Sigmoid colon (tissue), 7 donors: ENCODE data around the gene DYDC1. TPM values are rescaled to one million over a fixed set of nuclear protein-coding genes. Genes with fewer than 3 reads are reported as not detected.

ENCODE experiments used
- DNase-seq: peaks from one replicate; pipeline ENCODE4 v3.0.0-alpha.2; 2019
- H3K27ac ChIP-seq, 4 donors: fragments of 200-600 bp; sonication (generic); one replicate each; pipeline ENCODE4 v1.5.1; 2016 to 2019; ENCODE audit warnings: mild to moderate bottlenecking in 1 of 4
- H3K27me3 ChIP-seq, 3 donors: fragments of 200-600 bp; sonication (generic); one replicate each; pipeline ENCODE4 v1.5.1; 2019; ENCODE audit warnings: mild to moderate bottlenecking in 1 of 3
- H3K36me3 ChIP-seq, 4 donors: fragments of 200-600 bp; sonication (generic); one replicate each; pipeline ENCODE4 v1.5.1; 2016 to 2019
- H3K4me1 ChIP-seq, 4 donors: fragments of 200-600 bp; sonication (generic); one replicate each; pipeline ENCODE4 v1.5.1; 2017 to 2019
- H3K4me3 ChIP-seq, 4 donors: fragments of 200-600 bp; sonication (generic); one replicate each; pipeline ENCODE4 v1.5.1; 2017 to 2019; ENCODE audit warnings: mild to moderate bottlenecking in 2 of 4, moderate library complexity in 1 of 4
- H3K9me3 ChIP-seq, 4 donors: fragments of 200-600 bp in 3 of 4; sonication (generic) in 3 of 4; one replicate each; pipeline versions ENCODE4 v1.5.1 to v1.6.1; 2013 to 2019
- EP300 ChIP-seq, 4 donors: sonication (generic); formaldehyde crosslinking; IDR thresholded peaks; one replicate each; pipeline ENCODE4 v1.6.1; 2017; ENCODE audit warnings: antibody characterized with exemption in 4 of 4
- POLR2A ChIP-seq, 2 donors: fragments of 450-650 bp; IDR thresholded peaks; one replicate each; pipeline ENCODE4 v1.6.1; 2016; ENCODE audit warnings: antibody characterized with exemption in 2 of 2, mild to moderate bottlenecking in 2 of 2, moderate library complexity in 2 of 2
- POLR2AphosphoS5 ChIP-seq, 4 donors: sonication (generic); formaldehyde crosslinking; IDR thresholded peaks; one replicate each; pipeline ENCODE4 v1.6.1; 2017; ENCODE audit warnings: antibody characterized with exemption in 4 of 4
- WGBS, 2 donors: extraction: QIAGEN DNeasy Blood & Tissue Kit; methylation state at CpG; one replicate each; pipeline ENCODE4 v1.1.7; 2013; 5-methylcytosine and 5-hydroxymethylcytosine counted together
- intact Hi-C: fragments of 100-400 bp; cut with DNase I; formaldehyde crosslinking; loops from one replicate; pipeline ENCODE4 v1.15.1; 2023
- polyA plus RNA-seq, 3 donors: library from polyadenylated mRNA; stranded (reverse); fragments of 200-250 nt; gene quantifications; one replicate each; pipeline ENCODE4 v1.2.3, GENCODE V29; 2013
- total RNA-seq, 4 donors: library from RNA; depleted of rRNA; stranded (reverse); fragments of >200 nt; gene quantifications; one replicate each; pipeline ENCODE4 v1.1.0, GENCODE V29; 2016
- TF ChIP-seq, protein P1 (sequence below), 4 experiments: fragments of 450-650 bp in 3 of 4; fragments of 200-600 bp in 1 of 4; IDR thresholded peaks; one replicate each; pipeline ENCODE4 v1.5.1; 2016 to 2019; ENCODE audit warnings: antibody characterized with exemption in 4 of 4, mild to moderate bottlenecking in 3 of 4, moderate library complexity in 2 of 4
- donor health status: healthy with polysubstance abuse.
- donor health status: Bipolar disorder and iron deficiency.
- donor health status: healthy.

The DYDC1 gene
- total and polyA plus RNA-seq, 7 donors, result not detected

DNA sequence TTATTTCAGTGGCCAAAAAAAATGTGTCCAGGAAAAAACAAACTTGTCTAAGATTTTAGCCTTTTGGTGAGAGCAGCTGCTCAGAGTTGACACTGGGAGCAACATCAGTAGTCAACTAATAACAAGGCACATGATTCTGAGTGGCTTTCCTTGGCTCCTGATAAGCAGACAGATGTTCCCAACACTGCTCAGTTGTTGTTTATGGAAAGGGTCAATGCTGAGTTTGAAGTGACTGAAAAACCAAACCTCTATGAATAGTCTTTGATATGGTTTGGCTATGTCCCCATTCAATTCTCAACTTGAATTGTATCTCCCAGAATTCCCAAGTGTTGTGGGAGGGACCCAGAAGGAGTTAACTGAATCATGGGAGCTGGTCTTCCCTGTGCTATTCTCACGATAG is 12.3 kb downstream of the DYDC1 start:
- no peaks in the 10 kb centered on the region for H3K27me3 ChIP-seq
- H3K4me1 ChIP-seq, result no peaks in the 10 kb centered on the region
- TF ChIP-seq POLR2A (IDR thresholded peaks at IDR 0.05), result no peak
- TF ChIP-seq, protein P1, sequence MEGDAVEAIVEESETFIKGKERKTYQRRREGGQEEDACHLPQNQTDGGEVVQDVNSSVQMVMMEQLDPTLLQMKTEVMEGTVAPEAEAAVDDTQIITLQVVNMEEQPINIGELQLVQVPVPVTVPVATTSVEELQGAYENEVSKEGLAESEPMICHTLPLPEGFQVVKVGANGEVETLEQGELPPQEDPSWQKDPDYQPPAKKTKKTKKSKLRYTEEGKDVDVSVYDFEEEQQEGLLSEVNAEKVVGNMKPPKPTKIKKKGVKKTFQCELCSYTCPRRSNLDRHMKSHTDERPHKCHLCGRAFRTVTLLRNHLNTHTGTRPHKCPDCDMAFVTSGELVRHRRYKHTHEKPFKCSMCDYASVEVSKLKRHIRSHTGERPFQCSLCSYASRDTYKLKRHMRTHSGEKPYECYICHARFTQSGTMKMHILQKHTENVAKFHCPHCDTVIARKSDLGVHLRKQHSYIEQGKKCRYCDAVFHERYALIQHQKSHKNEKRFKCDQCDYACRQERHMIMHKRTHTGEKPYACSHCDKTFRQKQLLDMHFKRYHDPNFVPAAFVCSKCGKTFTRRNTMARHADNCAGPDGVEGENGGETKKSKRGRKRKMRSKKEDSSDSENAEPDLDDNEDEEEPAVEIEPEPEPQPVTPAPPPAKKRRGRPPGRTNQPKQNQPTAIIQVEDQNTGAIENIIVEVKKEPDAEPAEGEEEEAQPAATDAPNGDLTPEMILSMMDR (IDR thresholded peaks at IDR 0.05), result no peak
- no peaks in the 10 kb centered on the region for H3K9me3 ChIP-seq
- no peak for DNase-seq
- no peak overlapping the region for H3K4me3 ChIP-seq
- intact Hi-C loops, result no loop called here
- H3K36me3 ChIP-seq, result no peaks in the 10 kb centered on the region
- 83 to 91% methylated on average over 1 of the region's 1 CpG for WGBS, 2 donors
- H3K27ac ChIP-seq, result no peak overlapping the region

DNA sequence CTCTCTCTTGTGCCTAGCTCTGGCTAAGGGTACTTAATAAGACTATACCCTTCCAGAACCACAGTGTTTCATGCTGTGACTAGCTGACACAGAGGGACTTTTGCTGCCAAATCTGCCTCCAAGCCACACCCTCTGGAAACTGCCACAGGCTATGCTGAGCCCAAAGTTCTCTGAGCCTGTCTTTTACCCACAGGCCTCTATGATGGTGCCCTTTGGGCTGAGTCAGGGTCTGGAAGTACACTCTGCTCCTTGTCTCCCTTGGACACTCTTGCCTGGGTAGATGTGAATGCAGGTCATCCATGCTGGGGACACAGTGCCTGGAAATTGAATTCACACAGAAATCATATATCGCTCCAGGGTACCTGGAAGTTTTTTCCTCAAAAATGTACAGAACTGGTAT is 22.6 kb downstream of the DYDC1 start:
- WGBS, 2 donors, result 97 to 100% methylated on average over 1 of the region's 1 CpG
- intact Hi-C loops, result no loop called here
- no peak overlapping the region for H3K4me3 ChIP-seq

DNA sequence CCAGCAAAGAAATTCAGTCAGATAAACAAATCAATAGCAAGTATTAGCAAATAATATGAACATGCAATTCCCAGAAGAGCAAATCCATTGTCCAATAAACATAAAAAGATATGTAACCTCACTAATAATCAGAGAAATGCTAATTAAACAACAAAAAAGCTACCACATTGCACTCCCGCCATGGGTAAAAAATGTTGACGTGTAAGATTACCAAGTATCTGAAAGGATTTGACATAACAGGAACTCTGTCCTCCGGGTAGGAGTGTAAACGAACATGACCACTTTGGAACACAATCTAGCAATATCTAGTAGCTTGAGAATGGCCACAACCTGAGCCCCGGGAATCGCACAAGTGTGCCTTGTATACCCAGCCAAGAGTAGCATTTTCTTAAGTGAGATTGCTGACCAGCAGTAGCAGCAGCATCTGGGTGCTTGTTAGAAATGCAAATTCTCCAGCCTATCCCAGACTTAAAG is 31.6 kb downstream of the DYDC1 start:
- no peak overlapping the region for H3K27ac ChIP-seq
- no peak overlapping the region for H3K4me3 ChIP-seq
- WGBS, 2 donors, result 79 to 81% methylated on average over 6 of the region's 6 CpGs

More for the DNA sequence above, 22.6 kb downstream of the DYDC1 start:
- DNase-seq, result no peak
- H3K9me3 ChIP-seq, result no peaks in the 10 kb centered on the region
- H3K27me3 ChIP-seq, result no peaks in the 10 kb centered on the region
- no peak overlapping the region for H3K27ac ChIP-seq
- no peaks in the 10 kb centered on the region for H3K4me1 ChIP-seq
- no peaks in the 10 kb centered on the region for H3K36me3 ChIP-seq
- TF ChIP-seq, protein P1 (IDR thresholded peaks at IDR 0.05), result no peak
- TF ChIP-seq POLR2A (IDR thresholded peaks at IDR 0.05) (no peak), EP300 (IDR thresholded peaks at IDR 0.05) (no peak), POLR2AphosphoS5 (IDR thresholded peaks at IDR 0.05) (no peak)

DNA sequence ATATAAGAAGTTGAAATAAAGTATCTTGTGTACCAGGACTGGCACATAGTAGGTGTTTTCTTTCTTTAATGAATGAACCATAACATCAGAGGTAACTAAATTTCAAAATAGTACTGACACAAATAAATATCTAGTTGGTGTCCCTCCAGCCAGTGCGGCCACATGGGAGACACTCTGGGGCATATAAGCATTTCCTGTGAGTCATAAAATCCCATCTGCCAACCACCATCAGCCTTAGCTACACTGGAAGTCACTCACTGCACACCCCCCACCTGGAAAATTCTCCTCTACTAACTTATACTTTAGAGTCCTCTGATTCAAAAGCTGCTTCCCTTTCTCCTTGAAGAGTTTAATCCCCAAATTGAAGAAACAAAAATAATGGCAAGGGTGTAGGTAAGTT is 32.5 kb downstream of the DYDC1 start:
- H3K4me1 ChIP-seq, result no peaks in the 10 kb centered on the region
- H3K4me3 ChIP-seq, result no peak overlapping the region
- no peaks in the 10 kb centered on the region for H3K36me3 ChIP-seq
- intact Hi-C loops, result no loop called here
- no peak overlapping the region for H3K27ac ChIP-seq
- no peaks in the 10 kb centered on the region for H3K27me3 ChIP-seq
- H3K9me3 ChIP-seq, result no peaks in the 10 kb centered on the region
- no peak for DNase-seq
- TF ChIP-seq, protein P1 (IDR thresholded peaks at IDR 0.05), result no peak
- no peak for TF ChIP-seq POLR2A (IDR thresholded peaks at IDR 0.05)
- no peak for TF ChIP-seq EP300 (IDR thresholded peaks at IDR 0.05)
- TF ChIP-seq POLR2AphosphoS5 (IDR thresholded peaks at IDR 0.05), result no peak
- WGBS, 2 donors, result 59 to 64% methylated on average over 1 of the region's 1 CpG

More for the DNA sequence above, 31.6 kb downstream of the DYDC1 start:
- Histone ChIP-seq H3K9me3 (no peaks in the 10 kb centered on the region), H3K4me1 (no peaks in the 10 kb centered on the region), H3K36me3 (no peaks in the 10 kb centered on the region), H3K27me3 (no peaks in the 10 kb centered on the region)
- intact Hi-C loops, result no loop called here
- TF ChIP-seq, protein P1 (IDR thresholded peaks at IDR 0.05), result no peak
- no peak for TF ChIP-seq POLR2AphosphoS5 (IDR thresholded peaks at IDR 0.05)
- no peak for TF ChIP-seq EP300 (IDR thresholded peaks at IDR 0.05)
- no peak for TF ChIP-seq POLR2A (IDR thresholded peaks at IDR 0.05)
- DNase-seq, result no peak

DNA sequence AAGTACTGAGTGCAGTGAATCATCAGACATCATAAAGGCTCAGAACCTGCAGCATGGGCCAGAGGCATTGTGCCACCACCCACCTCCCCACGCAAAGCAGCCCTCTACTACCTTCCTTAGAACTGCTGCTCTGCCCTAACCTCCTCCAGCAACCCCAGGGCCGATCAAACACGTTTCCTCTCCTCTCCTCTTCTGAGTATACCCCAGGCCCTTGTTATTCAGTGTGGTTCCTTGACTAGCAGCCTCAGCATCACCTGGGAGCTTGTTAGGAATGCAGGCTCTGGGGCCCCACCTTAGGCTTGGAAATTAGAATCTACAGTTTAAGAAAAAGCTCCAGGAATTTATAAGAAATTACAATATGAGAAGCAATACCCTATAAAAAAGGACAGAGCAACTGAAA is 33.2 kb downstream of the DYDC1 start:
- Histone ChIP-seq H3K4me1 (no peaks in the 10 kb centered on the region), H3K27ac (no peak overlapping the region), H3K4me3 (no peak overlapping the region), H3K36me3 (no peaks in the 10 kb centered on the region), H3K9me3 (no peaks in the 10 kb centered on the region), H3K27me3 (no peaks in the 10 kb centered on the region)
- DNase-seq, result no peak
- intact Hi-C loops, result no loop called here
- no peak for TF ChIP-seq POLR2A (IDR thresholded peaks at IDR 0.05)
- no peak for TF ChIP-seq POLR2AphosphoS5 (IDR thresholded peaks at IDR 0.05)
- TF ChIP-seq, protein P1 (IDR thresholded peaks at IDR 0.05), result no peak
- 72 to 79% methylated on average over 3 of the region's 3 CpGs for WGBS, 2 donors
